OCI-LY1 (cell line): Measurements from ENCODE around the gene SRPRB.

Experiments used
- EZH2 ChIP-seq: fragments of 200-600 bp; sonication (generic), shearing (Covaris generic); IDR thresholded peaks from 2 replicates; pipeline ENCODE4 v1.8.0; 2017; ENCODE audit warnings: borderline replicate concordance, mixed run types, mild to moderate bottlenecking, antibody characterized with exemption, low read length, moderate library complexity, mixed read lengths
- TF ChIP-seq, protein P1 (sequence below): fragments of 200-600 bp; sonication (generic), shearing (Covaris generic); IDR thresholded peaks from 2 replicates; pipeline ENCODE4 v1.5.1; 2017; ENCODE audit warnings: mild to moderate bottlenecking, antibody characterized with exemption, low read length, moderate library complexity, mixed read lengths

DNA sequence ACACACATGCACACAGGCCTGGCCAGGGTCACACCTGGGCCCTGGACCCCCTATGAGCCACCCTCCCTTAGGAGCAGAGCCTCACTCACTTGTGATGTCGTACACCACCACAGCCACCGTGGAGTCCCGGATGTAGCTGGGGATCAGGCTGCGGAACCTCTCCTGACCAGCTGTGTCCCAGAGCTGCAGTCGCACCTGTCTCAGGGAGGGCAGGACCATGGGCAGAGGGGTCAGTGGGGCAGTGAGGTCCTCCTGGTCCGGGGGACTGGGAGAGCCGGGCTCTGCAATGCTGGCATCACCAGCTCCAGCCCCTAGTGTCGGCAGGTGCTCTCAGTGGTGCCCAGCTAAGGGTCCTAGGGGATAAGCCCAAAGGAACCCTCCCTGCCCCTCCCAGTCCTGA is 35.6 kb downstream of the SRPRB start:
- TF ChIP-seq, protein P1, sequence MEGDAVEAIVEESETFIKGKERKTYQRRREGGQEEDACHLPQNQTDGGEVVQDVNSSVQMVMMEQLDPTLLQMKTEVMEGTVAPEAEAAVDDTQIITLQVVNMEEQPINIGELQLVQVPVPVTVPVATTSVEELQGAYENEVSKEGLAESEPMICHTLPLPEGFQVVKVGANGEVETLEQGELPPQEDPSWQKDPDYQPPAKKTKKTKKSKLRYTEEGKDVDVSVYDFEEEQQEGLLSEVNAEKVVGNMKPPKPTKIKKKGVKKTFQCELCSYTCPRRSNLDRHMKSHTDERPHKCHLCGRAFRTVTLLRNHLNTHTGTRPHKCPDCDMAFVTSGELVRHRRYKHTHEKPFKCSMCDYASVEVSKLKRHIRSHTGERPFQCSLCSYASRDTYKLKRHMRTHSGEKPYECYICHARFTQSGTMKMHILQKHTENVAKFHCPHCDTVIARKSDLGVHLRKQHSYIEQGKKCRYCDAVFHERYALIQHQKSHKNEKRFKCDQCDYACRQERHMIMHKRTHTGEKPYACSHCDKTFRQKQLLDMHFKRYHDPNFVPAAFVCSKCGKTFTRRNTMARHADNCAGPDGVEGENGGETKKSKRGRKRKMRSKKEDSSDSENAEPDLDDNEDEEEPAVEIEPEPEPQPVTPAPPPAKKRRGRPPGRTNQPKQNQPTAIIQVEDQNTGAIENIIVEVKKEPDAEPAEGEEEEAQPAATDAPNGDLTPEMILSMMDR, result no peak
- no peak for TF ChIP-seq EZH2
